ENCODE measurements around the gene RASD2.
A peak's percentile ranks its signal among the peaks of the same experiment; 100 is the strongest.

Gene RASD2

DNA sequence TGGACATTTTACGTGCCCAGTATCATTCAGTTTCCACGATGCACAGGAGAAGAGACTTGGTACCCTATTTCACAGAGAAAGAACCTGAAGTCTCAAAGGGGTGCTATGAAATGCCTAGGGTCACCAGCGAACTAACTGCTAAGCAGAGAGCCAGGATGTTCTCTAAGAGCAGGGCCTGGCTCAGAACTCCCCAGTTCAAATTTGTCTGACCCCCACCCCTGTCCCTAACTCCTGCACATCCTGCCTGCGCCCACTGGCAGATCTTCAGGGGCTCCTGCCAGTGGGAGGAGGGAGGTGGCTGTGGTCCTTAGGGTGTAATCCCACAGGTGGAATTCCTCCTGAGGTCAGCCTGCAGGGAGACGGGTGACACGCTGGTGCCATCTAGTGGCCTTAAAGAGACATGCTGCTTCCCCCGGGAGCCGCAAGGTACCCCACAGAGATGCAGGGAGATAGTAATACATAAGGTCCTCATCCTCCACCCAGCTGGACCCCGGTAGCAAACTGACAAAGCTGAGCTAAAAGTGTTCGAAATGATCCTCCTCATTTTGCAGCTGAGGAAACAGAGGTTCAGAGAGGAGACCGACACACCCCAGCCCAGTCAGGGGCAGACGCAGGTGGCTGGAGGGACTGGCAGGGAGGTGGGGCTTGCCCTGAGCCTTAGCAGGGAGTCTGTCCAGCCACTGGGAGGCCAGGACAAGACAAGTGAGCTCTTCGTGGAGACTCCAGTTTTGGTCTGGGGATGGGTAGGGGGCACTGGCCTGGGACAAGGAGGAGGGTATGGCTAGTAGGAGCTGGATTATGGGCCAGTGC, 42.4 kb downstream of the RASD2 start:
- DNase-seq (ENCODE audit: low spot score) = peak; percentile 87

DNA sequence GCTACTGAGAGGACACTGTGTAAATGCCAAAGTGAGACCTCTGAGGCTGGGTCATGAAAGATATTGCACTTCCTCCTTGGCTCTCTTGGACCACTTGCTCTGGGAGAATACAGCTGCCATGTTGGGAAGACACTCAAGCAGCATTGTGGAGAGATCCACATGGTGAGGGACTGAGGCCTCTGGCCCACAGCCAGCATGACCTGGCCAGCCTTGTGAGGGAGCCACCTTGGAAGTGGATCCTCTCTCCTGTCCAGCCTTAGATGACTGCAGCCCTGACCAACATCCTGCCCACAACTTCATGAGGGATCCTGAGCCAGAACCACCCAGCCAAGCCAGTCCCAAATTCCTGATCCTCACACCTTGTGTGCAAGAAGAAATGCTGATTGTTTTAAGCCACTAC, 46.1 kb downstream of the RASD2 start:
- no peak for DNase-seq (ENCODE audit: low spot score)

- DNase-seq (ENCODE audit: low spot score) = no peak
Measured at GRCh38 chr22:35587447-35587870, 46.8 kb downstream of the RASD2 start.

DNA sequence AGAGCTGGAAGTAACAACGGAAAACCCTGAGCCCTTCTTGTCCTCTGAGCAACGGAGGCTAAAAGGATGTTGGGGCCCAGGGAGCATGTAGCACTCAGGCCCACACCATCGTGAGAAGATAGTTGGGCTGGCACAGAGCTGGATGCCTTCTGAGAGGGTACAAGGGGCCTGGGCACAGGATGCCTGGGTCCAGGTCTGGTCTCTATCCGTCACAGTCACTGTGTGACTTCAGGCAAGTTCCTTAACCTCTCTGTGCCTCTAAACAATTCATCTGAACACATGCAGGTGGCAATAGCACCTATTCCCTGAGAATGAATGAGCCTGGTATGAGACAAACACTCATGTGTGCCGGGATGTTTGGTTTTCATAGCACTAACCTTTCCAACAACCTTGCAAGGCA, 47.3 kb downstream of the RASD2 start:
- no peak for DNase-seq (ENCODE audit: low spot score)

DNA sequence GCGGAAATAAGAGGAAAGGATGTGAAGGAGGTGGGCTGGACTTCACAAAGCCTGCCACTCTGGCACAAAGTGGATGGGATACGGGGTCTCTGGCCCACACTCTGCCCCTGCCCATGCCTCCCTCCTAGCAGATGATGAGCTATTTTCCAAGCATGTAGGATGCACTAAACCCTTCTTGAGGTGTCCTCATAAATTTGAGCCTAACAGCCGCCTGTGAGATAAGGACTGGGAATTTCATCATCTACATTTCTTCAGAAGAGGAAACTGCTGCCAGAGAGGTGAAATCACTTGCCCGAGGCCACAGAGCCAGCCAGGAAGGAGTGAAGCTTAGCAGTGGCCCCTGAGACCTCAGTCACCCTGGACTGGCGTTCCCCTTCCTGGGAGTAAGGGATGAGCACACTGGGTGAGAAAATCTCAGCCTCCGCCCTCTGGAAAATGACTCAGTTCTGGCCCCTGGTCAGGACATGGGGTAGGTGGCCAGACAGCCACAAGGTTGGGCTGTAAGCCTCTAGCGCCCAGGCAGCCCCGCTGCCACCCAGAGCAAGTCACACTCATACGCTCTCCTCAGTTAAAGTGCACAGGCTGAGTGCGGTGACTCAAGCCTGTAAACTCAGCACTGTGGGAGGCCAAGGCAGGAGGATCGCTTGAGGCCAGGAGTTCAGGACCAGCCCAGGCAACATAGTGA, 48.6 kb downstream of the RASD2 start:
- no peak for DNase-seq (ENCODE audit: low spot score)

DNA sequence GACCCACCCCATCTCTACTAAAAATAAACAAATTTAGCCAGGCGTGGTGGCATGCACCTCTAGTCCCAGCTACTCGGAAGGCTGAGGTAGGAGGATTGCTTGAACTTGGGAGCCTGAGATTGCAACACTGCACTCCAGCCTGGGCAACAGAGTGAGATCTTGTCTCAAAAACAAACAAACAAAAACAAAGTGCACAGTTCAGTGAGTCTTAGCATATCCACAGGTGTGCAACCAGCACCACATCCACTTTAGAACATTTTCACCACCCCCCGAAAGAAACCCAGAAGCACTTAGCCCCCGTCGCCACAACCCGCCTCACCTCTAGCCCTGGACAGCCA, 49.1 kb downstream of the RASD2 start:
- no peak for DNase-seq (ENCODE audit: low spot score)

GRCh38 chr22:35590634-35591295, 50.1 kb downstream of the RASD2 start:
- no peak for DNase-seq (ENCODE audit: low spot score)

DNA sequence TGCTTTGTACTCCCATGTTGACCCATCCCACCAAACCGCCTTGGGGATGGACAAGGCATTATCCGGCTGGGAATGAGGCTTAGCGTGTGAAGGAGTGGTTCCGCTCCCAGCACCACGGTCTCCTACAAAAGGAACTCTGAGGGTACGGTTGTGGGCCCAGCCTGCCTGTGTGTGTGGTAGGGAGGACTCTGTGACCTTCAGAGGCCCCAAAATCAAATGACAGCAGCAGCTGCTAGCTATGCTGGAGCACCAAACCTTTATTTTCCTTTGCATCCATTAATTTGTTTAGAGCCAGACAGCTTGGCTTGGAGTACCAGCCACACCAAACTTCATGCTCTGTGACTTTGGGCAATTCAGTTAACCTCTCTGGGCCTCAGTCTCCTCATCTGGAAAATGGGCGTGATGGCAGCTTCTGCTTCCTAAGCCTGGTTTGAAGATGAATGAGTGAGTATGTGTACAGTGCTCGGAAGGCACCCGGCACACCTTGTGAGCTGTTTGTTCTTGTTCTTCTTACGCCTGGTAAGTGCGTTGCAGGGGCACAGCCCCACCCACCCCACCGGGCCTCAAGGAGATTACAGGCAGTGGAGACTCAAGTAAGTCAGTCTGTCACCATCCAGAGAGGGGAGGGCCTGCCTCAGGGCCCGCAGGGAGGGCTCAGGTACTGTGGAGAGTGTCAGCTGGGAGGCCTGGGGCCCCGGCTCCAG, 51.2 kb downstream of the RASD2 start:
- DNase-seq (ENCODE audit: low spot score) = no peak

DNA sequence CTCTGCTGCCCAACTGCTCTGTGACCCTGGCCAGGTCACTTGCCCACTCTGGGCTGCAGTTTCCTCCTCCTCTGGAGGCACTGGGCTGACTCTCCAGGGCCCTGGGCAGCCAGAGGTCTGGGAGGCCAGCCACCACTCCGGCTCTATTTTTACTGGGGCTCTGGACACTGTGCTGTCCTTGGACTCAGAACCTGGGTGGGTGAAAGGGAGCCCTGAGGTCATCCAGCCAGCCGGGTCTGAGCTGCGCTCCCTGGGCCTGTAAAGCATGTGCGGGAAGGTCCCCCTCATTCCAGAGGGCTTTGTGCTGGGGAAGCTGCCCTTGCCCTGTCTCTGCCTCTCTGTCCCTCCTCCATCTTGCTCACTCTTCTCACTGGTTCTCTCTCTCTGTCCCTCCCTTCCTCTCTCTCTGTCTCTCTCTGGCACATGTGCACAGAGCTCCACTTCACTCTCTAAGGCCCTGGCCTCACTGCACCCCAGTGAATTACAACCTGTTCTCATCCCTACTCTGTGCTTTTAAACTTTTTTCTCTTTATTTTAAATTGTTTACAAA, 51.9 kb downstream of the RASD2 start:
- no peak for DNase-seq (ENCODE audit: low spot score)

DNA sequence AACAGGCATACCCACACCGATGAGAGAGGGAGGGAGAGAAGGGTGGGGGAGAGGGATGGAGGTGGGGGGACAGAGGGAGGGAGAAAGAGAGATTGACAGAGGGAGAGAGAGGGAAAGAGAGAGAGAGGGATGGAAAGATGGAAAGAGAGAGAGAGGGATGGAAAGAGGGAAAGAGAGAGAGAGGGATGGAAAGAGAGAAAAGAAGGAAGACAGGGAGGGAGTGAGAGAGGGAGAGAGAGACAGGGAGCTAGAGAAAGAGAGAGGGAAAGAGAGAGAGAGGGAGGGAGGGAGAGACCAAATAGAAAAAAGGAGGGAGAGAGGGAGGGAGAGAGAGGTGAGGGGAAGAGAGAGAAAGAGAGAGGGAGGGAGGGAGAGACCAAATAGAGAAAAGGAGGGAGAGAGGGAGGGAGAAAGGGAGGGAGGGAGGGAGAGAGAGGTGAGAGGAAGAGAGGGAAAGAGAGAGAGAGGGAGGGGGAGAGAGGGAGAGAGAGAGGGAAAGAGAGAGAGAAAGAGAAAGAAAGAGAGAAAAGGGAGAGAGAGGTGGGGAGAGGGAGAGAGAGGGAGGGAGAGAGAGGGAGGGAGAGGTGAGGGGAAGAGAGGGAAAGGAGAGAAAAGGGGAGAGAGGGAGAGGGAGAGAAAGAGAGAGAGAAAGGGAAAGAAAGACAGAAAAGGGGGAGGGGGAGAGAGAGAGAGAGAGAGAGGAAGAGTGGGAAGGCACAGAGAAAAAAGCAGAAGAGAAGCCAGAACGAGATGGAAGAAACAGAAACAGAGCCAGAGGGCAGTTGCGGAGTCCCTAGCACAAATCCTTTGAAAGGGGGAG, 52.6 kb downstream of the RASD2 start:
- no peak for DNase-seq (ENCODE audit: low spot score)

GRCh38 chr22:35593891-35594470, 53.4 kb downstream of the RASD2 start:
- DNase-seq (ENCODE audit: low spot score) = no peak

DNA sequence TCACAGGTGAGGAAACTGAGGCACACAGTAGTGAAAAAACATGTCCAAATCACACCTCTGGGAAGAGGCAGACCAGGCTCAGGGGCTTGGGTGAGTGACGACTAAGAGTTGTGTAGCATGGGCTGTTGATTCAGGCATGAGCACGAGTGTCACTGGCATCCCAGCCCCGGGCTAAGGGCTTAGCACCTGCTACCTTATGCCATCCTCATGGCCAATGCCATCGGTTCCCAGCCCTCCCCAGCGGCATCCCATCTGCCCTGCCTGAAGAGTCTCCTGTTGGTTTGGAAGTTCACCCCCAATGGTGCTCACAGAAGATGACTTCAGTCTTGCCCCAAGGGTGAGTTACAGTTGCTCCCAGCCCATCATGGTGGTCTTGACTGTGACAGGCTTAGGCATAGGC, 54.1 kb downstream of the RASD2 start:
- no peak for DNase-seq (ENCODE audit: low spot score)

DNA sequence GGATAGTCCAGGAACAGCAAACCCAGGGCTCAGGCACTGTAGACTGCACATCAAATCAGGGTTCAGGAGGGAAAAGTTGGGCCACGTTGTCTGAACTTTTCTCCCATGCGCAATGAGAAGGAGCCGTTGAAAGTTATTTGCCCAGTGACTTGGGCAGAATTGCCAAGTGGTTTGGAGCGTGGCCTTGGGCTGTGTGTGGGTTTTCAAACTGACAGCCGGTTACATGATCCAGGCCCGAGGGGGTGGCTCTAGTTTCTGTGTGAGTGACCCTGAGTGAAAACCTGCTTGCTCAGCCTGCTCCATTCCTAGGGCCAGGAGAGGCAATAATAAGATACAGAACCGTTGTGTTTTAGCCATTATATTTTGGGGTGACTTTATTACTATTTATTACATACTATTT, 56.2 kb downstream of the RASD2 start:
- no peak for DNase-seq (ENCODE audit: low spot score)

- no peak for DNase-seq (ENCODE audit: low spot score)
Measured at GRCh38 chr22:35597692-35598395, 57.2 kb downstream of the RASD2 start.

DNA sequence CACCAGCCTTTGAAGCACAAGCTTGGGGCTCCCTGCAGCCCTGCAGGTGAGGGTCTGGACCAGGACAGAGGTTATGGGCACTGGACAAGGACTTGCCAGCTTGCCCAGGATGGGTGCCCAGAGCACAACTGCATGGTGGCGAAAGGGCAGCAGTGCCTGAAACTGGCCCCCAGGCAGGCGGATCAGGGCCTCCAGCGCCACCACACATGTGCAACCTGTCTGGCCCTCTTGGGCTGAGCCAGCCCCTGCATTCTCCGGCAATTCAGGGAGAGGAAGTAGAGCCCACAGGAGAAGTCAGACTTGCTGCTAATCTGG, 57.7 kb downstream of the RASD2 start:
- no peak for DNase-seq (ENCODE audit: low spot score)

DNA sequence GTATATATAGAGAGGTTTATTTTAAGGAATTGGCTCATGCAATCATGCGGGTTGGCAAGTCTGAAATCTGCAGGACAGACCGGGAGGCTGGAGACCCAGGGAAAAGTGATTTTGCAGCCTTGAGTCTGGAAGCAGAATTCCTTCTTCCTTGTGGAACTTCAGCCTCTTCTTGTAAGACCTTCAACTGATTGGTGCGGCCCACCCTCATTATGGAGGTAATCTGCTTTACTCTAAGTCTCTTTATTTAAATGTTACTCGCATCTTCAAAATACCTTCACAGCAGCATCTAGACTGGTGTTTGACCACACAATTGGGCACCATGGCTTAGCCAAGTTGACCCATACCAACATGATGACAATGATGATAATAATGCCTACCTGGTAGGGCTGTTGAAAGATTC, 58.7 kb downstream of the RASD2 start:
- DNase-seq (ENCODE audit: low spot score) = no peak

DNA sequence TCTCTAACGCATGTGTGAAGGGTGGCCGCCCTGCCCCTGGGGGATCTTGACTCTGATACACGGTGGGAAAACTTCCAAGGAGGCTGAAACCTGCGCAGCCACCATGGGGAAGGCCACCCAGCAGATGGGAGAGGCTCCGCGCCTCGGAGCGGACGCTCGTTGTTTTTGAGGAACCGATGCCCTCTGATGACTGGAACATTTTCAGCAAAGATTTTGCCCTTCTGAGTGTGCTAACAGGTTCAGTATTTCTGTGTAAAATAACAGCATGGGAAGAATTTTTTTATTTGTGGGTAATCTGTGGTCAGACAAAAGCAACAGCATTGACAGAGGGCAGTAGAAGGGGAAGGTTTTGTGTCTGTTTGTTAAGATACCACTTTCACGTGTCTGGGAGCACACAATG, 59.8 kb downstream of the RASD2 start:
- no peak for DNase-seq (ENCODE audit: low spot score)

DNA sequence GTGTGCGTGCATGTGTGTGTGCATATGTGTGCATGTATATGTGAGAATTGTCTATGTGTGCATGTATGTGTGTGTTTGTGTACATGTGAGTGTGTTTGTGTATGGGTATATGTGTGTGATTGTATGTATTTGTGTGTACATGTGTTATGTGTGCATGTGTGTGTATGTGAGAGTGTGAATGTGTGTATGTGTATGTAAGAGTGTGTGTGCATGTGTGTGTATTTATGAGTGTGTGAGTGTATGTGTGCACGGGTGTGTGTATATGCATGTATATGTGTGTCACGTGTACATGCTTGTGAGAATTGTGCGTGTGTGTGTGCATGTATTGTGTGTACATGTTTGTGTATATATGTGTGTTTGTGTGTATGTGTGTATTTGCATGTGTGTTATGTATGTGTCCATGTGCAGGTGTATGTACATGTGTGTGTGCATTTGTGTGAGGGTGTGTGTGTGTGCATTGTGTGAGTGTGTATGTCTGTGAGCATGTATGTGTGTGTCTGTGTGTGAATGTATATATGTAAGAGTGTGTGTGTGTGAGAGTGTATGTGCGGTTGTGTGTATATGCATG, 60.5 kb downstream of the RASD2 start:
- no peak for DNase-seq (ENCODE audit: low spot score)

DNA sequence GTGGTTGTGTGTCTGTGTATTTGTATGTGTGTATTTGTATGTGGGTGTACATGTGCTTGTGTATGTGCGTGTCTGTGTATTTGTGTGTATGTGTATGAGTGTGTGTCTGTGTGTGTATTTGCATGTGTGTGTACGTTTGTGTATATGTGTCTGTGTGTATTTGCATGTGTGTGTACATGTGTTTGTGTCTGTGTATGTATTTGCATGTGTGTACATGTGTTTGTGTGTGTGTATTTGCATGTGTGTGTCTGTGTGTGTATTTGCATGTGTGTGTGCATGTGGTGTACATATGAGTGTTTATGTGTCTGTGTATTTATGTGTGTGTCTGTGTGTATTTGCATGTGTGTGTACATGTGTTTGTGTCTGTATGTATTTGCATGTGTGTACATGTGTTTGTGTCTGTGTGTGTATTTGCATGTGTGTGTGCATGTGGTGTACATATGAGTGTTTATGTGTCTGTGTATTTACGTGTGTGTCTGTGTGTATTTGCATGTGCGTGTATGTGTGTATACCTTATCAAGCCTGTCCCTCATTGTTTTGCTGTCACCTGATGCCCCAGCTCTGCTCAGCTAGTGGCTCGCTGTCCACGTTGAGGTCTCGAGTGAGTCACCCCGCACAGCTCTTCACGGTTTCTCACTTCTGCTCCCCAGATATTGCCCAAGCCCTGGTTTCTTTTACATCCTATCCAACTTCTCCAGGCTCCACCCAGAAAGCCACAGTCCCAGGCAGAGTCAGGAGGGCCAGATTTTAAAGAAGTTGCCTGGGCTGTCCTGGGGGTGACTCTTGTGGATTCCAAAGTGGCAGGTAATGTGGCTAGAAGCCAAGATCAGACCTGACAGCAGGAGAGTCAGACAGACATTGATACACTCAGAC, 61.3 kb downstream of the RASD2 start:
- DNase-seq (ENCODE audit: low spot score) = no peak
